ENCODE results near the gene OGFR.

GRCh38 chr20:62782149-62782892, 22.3 kb upstream of the OGFR start:
- TF ChIP-seq, protein P1, sequence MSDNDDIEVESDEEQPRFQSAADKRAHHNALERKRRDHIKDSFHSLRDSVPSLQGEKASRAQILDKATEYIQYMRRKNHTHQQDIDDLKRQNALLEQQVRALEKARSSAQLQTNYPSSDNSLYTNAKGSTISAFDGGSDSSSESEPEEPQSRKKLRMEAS (IDR thresholded peaks at IDR 0.05; ENCODE audit: low read depth, low read length) = no peak
- TF ChIP-seq MYC (IDR thresholded peaks at IDR 0.05; ENCODE audit: low read depth, low read length) = no peak
- TF ChIP-seq CTCF (IDR thresholded peaks at IDR 0.05; ENCODE audit: low read depth, low read length) = no peak
- TF ChIP-seq POLR2A (IDR thresholded peaks at IDR 0.05; ENCODE audit: extremely low read depth, insufficient read length) = no peak

Data from NB4 (cell line).